Calu3 (cell line): ENCODE data around the gene SCIMP. TPM values are rescaled to one million over a fixed set of nuclear protein-coding genes. Genes with fewer than 3 reads are reported as not detected.

Experiments used
- BruUV-seq: library from RNA; stranded (reverse); fragments of 400-500 nt; replicated peaks from 2 replicates; lab custom pipeline; 2021; lab: Mats Ljungman, UMichigan
- CTCF ChIA-PET: fragments of 300-600 bp; sonication (Branson Sonifier 250); formaldehyde crosslinking; loops from one replicate; lab custom pipeline; 2022; ENCODE audit warnings: antibody characterized with exemption; lab: Charles Lee
- DNase-seq: peaks from one replicate; pipeline ENCODE4 v3.0.0; 2022
- H3K27ac Mint-ChIP-seq: one replicate; pipeline ENCODE4 v1.8.0; 2022; ENCODE audit warnings: mixed read lengths; ENCODE audit not compliant: unreplicated experiment
- H3K27me3 Mint-ChIP-seq: one replicate; pipeline ENCODE4 v1.8.0; 2022; ENCODE audit warnings: mixed read lengths; ENCODE audit not compliant: unreplicated experiment
- H3K36me3 Mint-ChIP-seq: one replicate; pipeline ENCODE4 v1.8.0; 2022; ENCODE audit warnings: mild to moderate bottlenecking, moderate library complexity, mixed read lengths; ENCODE audit not compliant: insufficient read depth, unreplicated experiment
- H3K4me1 Mint-ChIP-seq: one replicate; pipeline ENCODE4 v1.8.0; 2022; ENCODE audit warnings: mild to moderate bottlenecking, low read depth, mixed read lengths; ENCODE audit not compliant: unreplicated experiment
- H3K4me3 Mint-ChIP-seq: one replicate; pipeline ENCODE4 v1.8.0; 2022; ENCODE audit warnings: mild to moderate bottlenecking, low read depth, moderate library complexity, mixed read lengths; ENCODE audit not compliant: unreplicated experiment
- H3K9me3 Mint-ChIP-seq: one replicate; pipeline ENCODE4 v1.8.0; 2022; ENCODE audit warnings: low read depth, mixed read lengths; ENCODE audit not compliant: unreplicated experiment
- intact Hi-C: fragments of 100-400 bp; cut with micrococcal nuclease; formaldehyde crosslinking; loops from one replicate; pipeline ENCODE4 v1.10.0; 2022; ENCODE audit not compliant: unreplicated experiment
- total RNA-seq: library from RNA; stranded (reverse); gene quantifications from 2 replicates; pipeline ENCODE4 v1.2.3, GENCODE V29; 2022
- TF ChIP-seq, protein P1 (sequence below): fragments of 200-600 bp; IDR thresholded peaks from one replicate; pipeline ENCODE4 v1.8.0; 2022; ENCODE audit warnings: antibody characterized with exemption; ENCODE audit not compliant: unreplicated experiment

The SCIMP gene
- total RNA-seq, 1 experiment from 2014 or later, result not detected

DNA sequence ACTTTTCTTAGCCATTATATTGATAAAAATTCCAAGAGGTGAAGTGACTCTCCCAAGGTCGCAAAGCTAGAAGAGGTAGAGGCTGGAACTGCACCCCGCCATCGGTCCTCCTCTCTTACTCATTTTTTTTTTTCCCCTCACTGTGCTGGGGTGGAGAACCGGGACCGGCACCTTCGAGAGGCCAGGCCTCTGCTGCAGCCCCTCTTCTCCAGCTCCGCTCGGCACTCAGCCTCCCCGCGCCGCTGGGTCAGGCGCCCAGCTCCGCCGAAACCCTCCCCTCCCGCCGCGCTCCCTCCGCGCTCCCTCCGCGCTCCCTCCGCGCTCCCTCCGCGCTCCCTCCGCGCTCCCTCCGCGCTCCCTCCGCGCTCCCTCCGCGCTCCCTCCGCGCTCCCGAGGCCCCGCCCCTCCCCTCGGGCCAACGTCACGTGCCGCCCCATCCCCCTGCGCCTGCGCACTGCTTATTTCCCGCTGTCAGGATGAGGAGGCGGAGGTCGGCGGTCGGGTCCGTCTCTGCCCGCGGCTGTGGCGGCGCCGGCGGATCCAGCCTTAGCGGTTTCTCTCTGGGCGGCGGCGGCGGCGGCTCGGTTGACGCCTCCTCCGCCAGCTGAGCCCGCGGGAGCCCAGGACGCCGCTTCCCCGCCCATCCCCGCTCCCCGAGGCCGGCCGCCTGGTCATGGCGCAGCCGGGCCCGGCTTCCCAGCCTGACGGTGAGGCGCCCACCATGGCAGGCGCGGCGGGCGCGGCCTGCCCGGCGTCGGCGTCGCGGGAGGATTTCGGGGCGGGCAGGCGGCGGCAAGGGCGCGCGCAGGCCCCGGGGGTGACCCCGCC lies 47.4 kb upstream of the SCIMP start, which contains the start of gene RABEP1:
Gene RABEP1 (plus strand): TSS at position 471 of the 828 bp plus-strand sequence. CDS start 203 bp downstream, at position 674.
- CTCF ChIA-PET, result interaction anchor here (0.8 kb wide), 1 partner anchor 20 kb away, joined by 3 read pairs; no protein-coding TSS in a partner anchor
- Mint-ChIP-seq H3K9me3 (no peaks in the 10 kb centered on the region), H3K27ac (peak within 1 kb of the TSS; percentile 27), H3K36me3 (peaks cover 9% of the 10 kb centered on the region), H3K4me1 (no peaks in the 10 kb centered on the region), H3K4me3 (peak within 1 kb of the TSS; percentile 67), H3K27me3 (no peaks in the 10 kb centered on the region)
- peak; percentile 90 for DNase-seq
- intact Hi-C loops, result no loop called here
- TF ChIP-seq, protein P1, sequence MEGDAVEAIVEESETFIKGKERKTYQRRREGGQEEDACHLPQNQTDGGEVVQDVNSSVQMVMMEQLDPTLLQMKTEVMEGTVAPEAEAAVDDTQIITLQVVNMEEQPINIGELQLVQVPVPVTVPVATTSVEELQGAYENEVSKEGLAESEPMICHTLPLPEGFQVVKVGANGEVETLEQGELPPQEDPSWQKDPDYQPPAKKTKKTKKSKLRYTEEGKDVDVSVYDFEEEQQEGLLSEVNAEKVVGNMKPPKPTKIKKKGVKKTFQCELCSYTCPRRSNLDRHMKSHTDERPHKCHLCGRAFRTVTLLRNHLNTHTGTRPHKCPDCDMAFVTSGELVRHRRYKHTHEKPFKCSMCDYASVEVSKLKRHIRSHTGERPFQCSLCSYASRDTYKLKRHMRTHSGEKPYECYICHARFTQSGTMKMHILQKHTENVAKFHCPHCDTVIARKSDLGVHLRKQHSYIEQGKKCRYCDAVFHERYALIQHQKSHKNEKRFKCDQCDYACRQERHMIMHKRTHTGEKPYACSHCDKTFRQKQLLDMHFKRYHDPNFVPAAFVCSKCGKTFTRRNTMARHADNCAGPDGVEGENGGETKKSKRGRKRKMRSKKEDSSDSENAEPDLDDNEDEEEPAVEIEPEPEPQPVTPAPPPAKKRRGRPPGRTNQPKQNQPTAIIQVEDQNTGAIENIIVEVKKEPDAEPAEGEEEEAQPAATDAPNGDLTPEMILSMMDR, result no peak
- no TSS peak for BruUV-seq

DNA sequence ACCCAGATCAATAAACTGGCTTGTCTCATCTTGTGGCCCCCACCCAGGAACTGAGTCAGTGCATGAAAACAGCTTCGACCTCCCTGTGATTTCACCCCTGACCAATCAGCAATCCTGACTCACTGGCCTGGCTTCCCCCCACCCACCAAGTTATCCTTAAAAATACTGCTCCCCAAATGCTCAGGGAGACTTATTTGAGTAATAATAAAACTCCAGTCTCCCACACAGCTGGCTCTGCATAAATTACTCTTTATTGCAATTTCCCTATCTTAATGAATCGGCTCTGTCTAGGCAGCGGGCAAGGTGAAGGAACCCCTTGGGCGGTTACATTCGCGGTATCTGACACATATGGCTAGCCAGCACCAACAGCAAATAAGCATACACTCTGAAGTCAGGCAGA lies 37.7 kb upstream of the SCIMP start:
- no peaks in the 10 kb centered on the region for H3K27me3 Mint-ChIP-seq
- BruUV-seq, result no TSS peak
- CTCF ChIA-PET, result no interaction called here
- intact Hi-C loops, result no loop called here
- H3K9me3 Mint-ChIP-seq, result no peaks in the 10 kb centered on the region
- H3K27ac Mint-ChIP-seq, result no peak overlapping the region
- H3K36me3 Mint-ChIP-seq, result no peaks in the 10 kb centered on the region
- TF ChIP-seq, protein P1, result no peak
- H3K4me1 Mint-ChIP-seq, result no peaks in the 10 kb centered on the region
- H3K4me3 Mint-ChIP-seq, result no peak overlapping the region
- no peak for DNase-seq

DNA sequence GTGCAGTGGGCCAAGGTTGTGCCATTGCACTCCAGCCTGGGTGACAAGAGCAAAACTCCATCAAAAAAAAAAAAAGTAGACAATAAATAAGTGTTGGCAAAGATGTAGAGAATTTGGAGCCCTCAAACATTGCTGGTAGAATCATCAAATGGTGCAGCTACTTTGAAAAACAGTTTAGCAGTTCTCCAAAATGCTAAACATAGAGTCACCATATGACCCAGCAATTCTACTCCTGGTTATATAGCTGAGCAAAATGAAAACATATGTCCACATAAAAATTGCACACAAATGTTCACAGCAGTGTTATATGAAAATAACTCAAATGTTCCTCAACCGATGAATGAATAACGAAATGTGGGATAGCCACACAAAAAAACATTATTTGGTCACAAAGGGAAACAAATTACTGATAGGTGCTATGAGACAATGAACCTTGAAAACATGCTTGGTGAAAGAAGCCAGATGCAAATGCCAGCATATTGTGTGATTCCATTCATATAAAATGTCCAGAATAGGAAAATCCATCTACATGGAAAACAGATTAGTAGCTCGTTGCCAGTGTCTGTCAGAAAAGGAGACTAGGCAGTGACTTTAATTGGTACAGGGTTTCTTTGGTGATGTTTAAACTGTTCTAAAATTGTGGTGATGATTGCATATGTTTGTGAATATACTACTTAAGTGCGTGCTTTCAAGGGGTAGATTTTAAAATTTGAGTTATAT lies 34.7 kb upstream of the SCIMP start:
- Mint-ChIP-seq H3K4me3 (no peak overlapping the region), H3K4me1 (no peaks in the 10 kb centered on the region), H3K9me3 (no peaks in the 10 kb centered on the region), H3K27ac (no peak overlapping the region), H3K36me3 (no peaks in the 10 kb centered on the region), H3K27me3 (no peaks in the 10 kb centered on the region)
- CTCF ChIA-PET, result no interaction called here
- DNase-seq, result no peak
- intact Hi-C loops, result no loop called here
- no TSS peak for BruUV-seq
- TF ChIP-seq, protein P1, result no peak

DNA sequence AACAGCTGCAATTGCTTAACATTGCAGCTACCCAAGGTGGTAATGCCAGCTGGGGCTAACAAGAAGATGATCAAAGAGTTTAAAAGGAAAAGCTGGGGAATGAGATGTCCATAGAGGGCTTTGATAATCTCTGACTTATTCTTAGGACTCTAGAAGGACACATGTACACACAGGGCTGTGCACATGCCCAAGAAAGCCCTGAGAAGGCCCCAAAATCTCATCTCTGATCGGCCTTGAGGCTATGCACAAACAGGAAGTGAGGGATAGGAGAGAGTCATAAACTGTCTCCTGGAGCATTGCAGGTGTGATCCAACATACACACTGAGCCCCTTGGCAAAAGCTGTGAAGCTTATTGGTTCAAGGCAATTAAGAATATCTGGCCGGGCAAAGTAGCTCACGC lies 30.2 kb upstream of the SCIMP start:
- no peak for DNase-seq
- Mint-ChIP-seq H3K36me3 (no peaks in the 10 kb centered on the region), H3K27ac (no peak overlapping the region), H3K27me3 (no peaks in the 10 kb centered on the region), H3K4me1 (peaks cover 17% of the 10 kb centered on the region), H3K4me3 (no peak overlapping the region), H3K9me3 (no peaks in the 10 kb centered on the region)
- intact Hi-C loops, result no loop called here
- TF ChIP-seq, protein P1, result no peak
- CTCF ChIA-PET, result no interaction called here
- BruUV-seq, result no TSS peak
